Ovary (tissue), 3 donors: ENCODE data around the gene JMJD6.

Source experiments
- CTCF ChIP-seq, 3 donors: fragments of 450-650 bp in 2 of 3; fragments of 200-600 bp in 1 of 3; IDR thresholded peaks; one replicate each; pipeline versions ENCODE4 v1.5.1 to v1.8.0; 2016 to 2022; ENCODE audit warnings: antibody characterized with exemption in 3 of 3, mild to moderate bottlenecking in 1 of 3
- EP300 ChIP-seq: sonication (generic); formaldehyde crosslinking; IDR thresholded peaks from one replicate; pipeline ENCODE4 v1.6.1; 2017; ENCODE audit warnings: antibody characterized with exemption
- POLR2A ChIP-seq: fragments of 450-650 bp; IDR thresholded peaks from one replicate; pipeline ENCODE4 v1.6.1; 2017; ENCODE audit warnings: antibody characterized with exemption, mild to moderate bottlenecking, moderate library complexity
- donor health status: DM: no; HTN: no; CAD: no.

- no peak for TF ChIP-seq POLR2A
- TF ChIP-seq CTCF (IDR thresholded peaks at IDR 0.05) = no peak
- no peak for TF ChIP-seq EP300
These were observed 39.7 kb downstream of the JMJD6 start for GRCh38 chr17:76686538-76687297.
